ENCODE data around the gene FGFR4. TPM values are rescaled to one million over a fixed set of nuclear protein-coding genes. Genes with fewer than 3 reads are reported as not detected.
A peak's percentile ranks its signal among the peaks of the same experiment; 100 is the strongest.

The FGFR4 gene
- polyA plus RNA-seq, 1 of the 3 experiments (the other 2 are of a cell fraction), result 5.6 TPM

DNA sequence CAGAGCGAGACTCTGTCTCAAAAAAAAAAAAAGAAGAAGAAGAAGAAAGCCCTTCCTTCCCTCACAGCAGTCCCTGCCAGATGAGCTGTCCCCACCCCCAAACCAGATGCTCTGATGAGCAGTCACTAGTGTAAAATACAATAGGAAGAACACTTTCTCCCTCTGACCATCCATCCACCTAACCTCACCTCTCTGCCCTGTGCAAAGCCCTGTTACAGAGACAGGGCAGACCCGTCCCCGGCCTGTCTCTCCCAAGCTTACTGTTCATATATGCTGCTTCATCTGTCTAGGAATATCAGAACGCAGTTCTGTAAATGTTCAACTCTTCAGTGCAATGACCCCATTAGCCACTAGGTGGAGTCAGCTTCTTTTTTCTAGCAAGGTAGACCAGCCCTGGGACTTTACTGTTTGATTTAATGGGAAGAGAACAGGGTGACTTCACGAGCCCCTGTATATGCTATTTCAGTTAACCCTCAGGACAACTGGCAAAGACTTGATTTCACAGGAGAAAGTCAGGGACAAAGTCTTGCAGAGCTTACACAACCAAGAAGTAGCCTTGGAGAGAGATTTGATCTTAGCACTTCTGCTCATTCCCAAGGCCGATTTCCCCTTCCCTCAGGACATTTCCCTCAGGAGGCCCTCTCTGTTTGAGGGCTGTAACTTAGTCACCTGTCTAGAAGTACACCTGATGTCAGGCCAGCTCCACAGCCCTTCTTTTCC is 14.9 kb upstream of the FGFR4 start:
- DNase-seq, result peak; percentile 74
- peaks cover 0 to 3% of the 10 kb centered on the region in 2 experiments for H3K36me3 ChIP-seq (replicated peaks in 1 of 2; ENCODE audit: control insufficient read depth in 1 of 2, insufficient read depth in 2 of 2, low read length in 1 of 2)
- no peaks in the 10 kb centered on the region for H3K9me3 ChIP-seq
- H3K27ac ChIP-seq (ENCODE audit: low read depth in 2 of 2, low read length in 1 of 2), result no peak overlapping the region
- peaks cover under 1% of the 10 kb centered on the region for H3F3A ChIP-seq (replicated peaks; ENCODE audit: insufficient read depth)
- H4K20me1 ChIP-seq (ENCODE audit: insufficient read depth), result no peaks in the 10 kb centered on the region
- H3K27me3 ChIP-seq (ENCODE audit: insufficient read depth), result no peaks in the 10 kb centered on the region
- H3K9me2 ChIP-seq, result no peaks in the 10 kb centered on the region
- no peaks in the 10 kb centered on the region; a peak in 1 of 4 replicates for H3K4me1 ChIP-seq (ENCODE audit: control insufficient read depth in 1 of 2, insufficient read depth in 2 of 2, low read depth in 1 of 2, low read length in 1 of 2)
- no peaks in the 10 kb centered on the region for H3K79me2 ChIP-seq (ENCODE audit: insufficient read depth)
- CTCF ChIA-PET, result interaction anchor here (0.6 to 6.2 kb wide), 50 partner anchors 8 to 453 kb away, joined by 3 to 141 read pairs (median 4); partner anchors contain the start of genes FGFR4 and ZNF346
- 21% methylated on average over 6 of the region's 6 CpGs for WGBS (ENCODE audit: low lambda C conversion rate)
- no peak overlapping the region for H3K4me3 ChIP-seq (ENCODE audit: low read depth in 2 of 2, low read length in 1 of 2)
- no peak overlapping the region for H3K4me2 ChIP-seq
- TF ChIP-seq, protein P1, sequence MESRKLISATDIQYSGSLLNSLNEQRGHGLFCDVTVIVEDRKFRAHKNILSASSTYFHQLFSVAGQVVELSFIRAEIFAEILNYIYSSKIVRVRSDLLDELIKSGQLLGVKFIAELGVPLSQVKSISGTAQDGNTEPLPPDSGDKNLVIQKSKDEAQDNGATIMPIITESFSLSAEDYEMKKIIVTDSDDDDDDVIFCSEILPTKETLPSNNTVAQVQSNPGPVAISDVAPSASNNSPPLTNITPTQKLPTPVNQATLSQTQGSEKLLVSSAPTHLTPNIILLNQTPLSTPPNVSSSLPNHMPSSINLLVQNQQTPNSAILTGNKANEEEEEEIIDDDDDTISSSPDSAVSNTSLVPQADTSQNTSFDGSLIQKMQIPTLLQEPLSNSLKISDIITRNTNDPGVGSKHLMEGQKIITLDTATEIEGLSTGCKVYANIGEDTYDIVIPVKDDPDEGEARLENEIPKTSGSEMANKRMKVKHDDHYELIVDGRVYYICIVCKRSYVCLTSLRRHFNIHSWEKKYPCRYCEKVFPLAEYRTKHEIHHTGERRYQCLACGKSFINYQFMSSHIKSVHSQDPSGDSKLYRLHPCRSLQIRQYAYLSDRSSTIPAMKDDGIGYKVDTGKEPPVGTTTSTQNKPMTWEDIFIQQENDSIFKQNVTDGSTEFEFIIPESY (IDR thresholded peaks at IDR 0.05; ENCODE audit: borderline replicate concordance, low read depth), result no peak
- no peak for TF ChIP-seq YY1 (IDR thresholded peaks at IDR 0.05; ENCODE audit: low read depth)
- TF ChIP-seq, protein P2, sequence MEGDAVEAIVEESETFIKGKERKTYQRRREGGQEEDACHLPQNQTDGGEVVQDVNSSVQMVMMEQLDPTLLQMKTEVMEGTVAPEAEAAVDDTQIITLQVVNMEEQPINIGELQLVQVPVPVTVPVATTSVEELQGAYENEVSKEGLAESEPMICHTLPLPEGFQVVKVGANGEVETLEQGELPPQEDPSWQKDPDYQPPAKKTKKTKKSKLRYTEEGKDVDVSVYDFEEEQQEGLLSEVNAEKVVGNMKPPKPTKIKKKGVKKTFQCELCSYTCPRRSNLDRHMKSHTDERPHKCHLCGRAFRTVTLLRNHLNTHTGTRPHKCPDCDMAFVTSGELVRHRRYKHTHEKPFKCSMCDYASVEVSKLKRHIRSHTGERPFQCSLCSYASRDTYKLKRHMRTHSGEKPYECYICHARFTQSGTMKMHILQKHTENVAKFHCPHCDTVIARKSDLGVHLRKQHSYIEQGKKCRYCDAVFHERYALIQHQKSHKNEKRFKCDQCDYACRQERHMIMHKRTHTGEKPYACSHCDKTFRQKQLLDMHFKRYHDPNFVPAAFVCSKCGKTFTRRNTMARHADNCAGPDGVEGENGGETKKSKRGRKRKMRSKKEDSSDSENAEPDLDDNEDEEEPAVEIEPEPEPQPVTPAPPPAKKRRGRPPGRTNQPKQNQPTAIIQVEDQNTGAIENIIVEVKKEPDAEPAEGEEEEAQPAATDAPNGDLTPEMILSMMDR (IDR thresholded peaks at IDR 0.05), result peak; percentile 92
- no peak for TF ChIP-seq NRF1 (IDR thresholded peaks at IDR 0.05; ENCODE audit: low read depth, low read length)
- TF ChIP-seq RAD21 (IDR thresholded peaks at IDR 0.05; ENCODE audit: low read length), result peak; percentile 77
- peak; percentile 76 for TF ChIP-seq SMC3 (IDR thresholded peaks at IDR 0.05; ENCODE audit: low read depth, low read length)
- no peak for TF ChIP-seq RFX5 (IDR thresholded peaks at IDR 0.05; ENCODE audit: low read length)
- POLR2A ChIA-PET, result interaction anchor here (0.6 kb wide), 1 partner anchor 94 kb away, joined by 5 read pairs; no protein-coding TSS in a partner anchor
- no peak overlapping the region for H2AFZ ChIP-seq (ENCODE audit: low read depth)
- no peak overlapping the region for H3K9ac ChIP-seq

DNA sequence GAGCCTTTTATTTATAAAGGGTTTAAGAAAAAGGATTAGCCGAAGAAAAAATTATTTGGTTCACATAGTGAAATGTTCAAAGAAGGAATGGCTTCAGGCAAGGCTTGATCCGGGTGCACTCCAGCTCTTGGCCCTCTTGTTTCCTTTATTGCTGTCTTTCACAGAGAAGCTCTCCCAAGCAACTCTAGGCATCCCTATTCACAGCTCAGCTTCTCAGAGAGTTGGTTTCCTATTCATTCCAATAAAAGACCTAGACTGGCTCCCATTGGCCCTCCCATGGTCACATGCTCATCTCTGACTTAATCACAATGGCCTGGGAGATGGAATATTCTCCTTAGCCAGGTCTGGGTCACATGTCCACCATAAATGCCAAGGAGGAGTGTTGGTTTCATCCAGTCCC is 9.4 kb upstream of the FGFR4 start:
- Histone ChIP-seq H3K4me1 (ENCODE audit: control insufficient read depth in 1 of 2, insufficient read depth in 2 of 2, low read depth in 1 of 2, low read length in 1 of 2) (no peaks in the 10 kb centered on the region), H3K9me2 (no peaks in the 10 kb centered on the region), H3K4me2 (no peak overlapping the region), H3K9ac (no peak overlapping the region), H3K36me3 (replicated peaks in 1 of 2; ENCODE audit: control insufficient read depth in 1 of 2, insufficient read depth in 2 of 2, low read length in 1 of 2) (no peaks in the 10 kb centered on the region), H2AFZ (ENCODE audit: low read depth) (no peak overlapping the region), H3K9me3 (no peaks in the 10 kb centered on the region), H3K27me3 (ENCODE audit: insufficient read depth) (no peaks in the 10 kb centered on the region), H3K27ac (ENCODE audit: low read depth in 2 of 2, low read length in 1 of 2) (no peak overlapping the region), H3K4me3 (ENCODE audit: low read depth in 2 of 2, low read length in 1 of 2) (no peak overlapping the region), H3K79me2 (ENCODE audit: insufficient read depth) (no peaks in the 10 kb centered on the region), H3F3A (replicated peaks; ENCODE audit: insufficient read depth) (peaks cover 4% of the 10 kb centered on the region), H4K20me1 (ENCODE audit: insufficient read depth) (no peaks in the 10 kb centered on the region)
- TF ChIP-seq, protein P3, sequence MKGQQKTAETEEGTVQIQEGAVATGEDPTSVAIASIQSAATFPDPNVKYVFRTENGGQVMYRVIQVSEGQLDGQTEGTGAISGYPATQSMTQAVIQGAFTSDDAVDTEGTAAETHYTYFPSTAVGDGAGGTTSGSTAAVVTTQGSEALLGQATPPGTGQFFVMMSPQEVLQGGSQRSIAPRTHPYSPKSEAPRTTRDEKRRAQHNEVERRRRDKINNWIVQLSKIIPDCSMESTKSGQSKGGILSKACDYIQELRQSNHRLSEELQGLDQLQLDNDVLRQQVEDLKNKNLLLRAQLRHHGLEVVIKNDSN (IDR thresholded peaks at IDR 0.05; ENCODE audit: borderline replicate concordance, low read depth), result peak; percentile 64; the same call in 1 of the 2 replicates
- no peak for TF ChIP-seq ELF1 (IDR thresholded peaks at IDR 0.05)
- WGBS (ENCODE audit: low lambda C conversion rate), result 94% methylated on average over 2 of the region's 2 CpGs
- POLR2A ChIA-PET, result interaction anchor here (0.6 kb wide), 1 partner anchor 96 kb away, joined by 3 read pairs; no protein-coding TSS in a partner anchor
- DNase-seq, result no peak
- CTCF ChIA-PET, result interaction anchor here (1.5 to 4.2 kb wide), 2 partner anchors 10 to 36 kb away, joined by 3 to 21 read pairs; partner anchors contain the start of gene FGFR4
